ENCODE measurements around the gene CREB3. TPM values are rescaled to one million over a fixed set of nuclear protein-coding genes. Genes with fewer than 3 reads are reported as not detected.

CREB3 gene
- total RNA-seq, 6 donors from 2014 or later, result 27.2 to 61.3 (median 33.5) TPM

- no peak for TF ChIP-seq POLR2AphosphoS5 (IDR thresholded peaks at IDR 0.05)
- no peak for TF ChIP-seq EP300 (IDR thresholded peaks at IDR 0.05)
- no peak for TF ChIP-seq POLR2A (IDR thresholded peaks at IDR 0.05)
- no peak for TF ChIP-seq CTCF (IDR thresholded peaks at IDR 0.05)
- Histone ChIP-seq H3K9me3 (no peaks in the 10 kb centered on the region), H3K4me3 (no peak overlapping the region), H3K27me3 (no peaks in the 10 kb centered on the region), H3K4me1 (peaks cover 19 to 40% (median 27%) of the 10 kb centered on the region in 4 donors), H3K36me3 (no peaks in the 10 kb centered on the region), H3K27ac (no peak overlapping the region)
- WGBS, 2 donors, result 96 to 100% methylated on average over 4 of the region's 4 CpGs
- no peak for ATAC-seq (ENCODE audit: low FRiP score in 2 of 2)
- DNase-seq, result no peak
These were observed 27.3 kb downstream of the CREB3 start for GRCh38 chr9:35759795-35760194.

GRCh38 chr9:35760651-35761050, 28.2 kb downstream of the CREB3 start:
- Histone ChIP-seq H3K4me1 (peaks cover 19 to 39% (median 27%) of the 10 kb centered on the region in 4 donors), H3K27me3 (no peaks in the 10 kb centered on the region), H3K4me3 (no peak overlapping the region), H3K27ac (peak overlapping the region in 1 of 4 donors; percentile 5), H3K9me3 (no peaks in the 10 kb centered on the region), H3K36me3 (no peaks in the 10 kb centered on the region)
- no peak for DNase-seq
- WGBS, 2 donors, result 41 to 58% methylated on average over 2 of the region's 2 CpGs
- TF ChIP-seq POLR2AphosphoS5 (IDR thresholded peaks at IDR 0.05) (no peak), POLR2A (IDR thresholded peaks at IDR 0.05) (no peak), CTCF (IDR thresholded peaks at IDR 0.05) (no peak), EP300 (IDR thresholded peaks at IDR 0.05) (no peak)
- ATAC-seq (ENCODE audit: low FRiP score in 2 of 2), result no peak

GRCh38 chr9:35763181-35763580, 30.7 kb downstream of the CREB3 start:
- peaks cover 1 to 14% (median 8%) of the 10 kb centered on the region in 4 donors for H3K4me1 ChIP-seq
- no peaks in the 10 kb centered on the region for H3K36me3 ChIP-seq
- no peaks in the 10 kb centered on the region for H3K27me3 ChIP-seq
- no peak overlapping the region for H3K4me3 ChIP-seq
- no peaks in the 10 kb centered on the region for H3K9me3 ChIP-seq
- TF ChIP-seq POLR2AphosphoS5 (IDR thresholded peaks at IDR 0.05) (no peak), EP300 (IDR thresholded peaks at IDR 0.05) (no peak), POLR2A (IDR thresholded peaks at IDR 0.05) (no peak), CTCF (IDR thresholded peaks at IDR 0.05) (no peak)
- ATAC-seq (ENCODE audit: low FRiP score in 2 of 2) (no peak), DNase-seq (no peak)
- H3K27ac ChIP-seq, result no peak overlapping the region
- 84 to 95% methylated on average over 2 of the region's 2 CpGs for WGBS, 2 donors

GRCh38 chr9:35763803-35764202, 31.3 kb downstream of the CREB3 start:
- TF ChIP-seq EP300 (IDR thresholded peaks at IDR 0.05), result no peak
- no peak for TF ChIP-seq POLR2A (IDR thresholded peaks at IDR 0.05)
- TF ChIP-seq POLR2AphosphoS5 (IDR thresholded peaks at IDR 0.05), result no peak
- ATAC-seq (ENCODE audit: low FRiP score in 2 of 2) (no peak), DNase-seq (no peak)
- Histone ChIP-seq H3K27ac (no peak overlapping the region), H3K36me3 (no peaks in the 10 kb centered on the region), H3K27me3 (no peaks in the 10 kb centered on the region), H3K4me1 (peaks cover 0 to 8% (median 3%) of the 10 kb centered on the region in 4 donors), H3K9me3 (no peaks in the 10 kb centered on the region), H3K4me3 (no peak overlapping the region)
- 91 to 95% methylated on average over 1 of the region's 1 CpG for WGBS, 2 donors

GRCh38 chr9:35766997-35767396, 34.5 kb downstream of the CREB3 start:
- 79 to 82% methylated on average over 2 of the region's 2 CpGs for WGBS, 2 donors
- no peak overlapping the region for H3K27ac ChIP-seq
- H3K4me1 ChIP-seq, result peaks cover 16 to 18% (median 17%) of the 10 kb centered on the region in 4 donors
- H3K36me3 ChIP-seq, result no peaks in the 10 kb centered on the region
- no peak for DNase-seq
- H3K27me3 ChIP-seq, result no peaks in the 10 kb centered on the region
- H3K4me3 ChIP-seq, result no peak overlapping the region
- TF ChIP-seq CTCF (IDR thresholded peaks at IDR 0.05) (no peak), EP300 (IDR thresholded peaks at IDR 0.05) (no peak), POLR2A (IDR thresholded peaks at IDR 0.05) (no peak)
- no peak for ATAC-seq (ENCODE audit: low FRiP score in 2 of 2)
- no peaks in the 10 kb centered on the region for H3K9me3 ChIP-seq

Data from upper lobe of left lung (tissue), 6 donors.